Measurements from ENCODE around the gene ATG101. TPM values are rescaled to one million over a fixed set of nuclear protein-coding genes. Genes with fewer than 3 reads are reported as not detected.

Gene ATG101
- total and polyA plus RNA-seq, 2 of the 13 experiments (the other 11 are each of a cell fraction or from before 2014, with no cell fraction given), result 58.2 to 67.7 TPM

GRCh38 chr12:52061470-52062166, 8.2 kb upstream of the ATG101 start:
- no TSS peak for BruUV-seq (replicated peaks)
- peak overlapping the region; percentile 53 for H3K4me2 ChIP-seq (ENCODE audit: low read depth, low read length)
- peak; percentile 77 for TF ChIP-seq YY1 (IDR thresholded peaks at IDR 0.05; ENCODE audit: insufficient read depth, insufficient replicate concordance, low read depth, low read length)
- peak; percentile 20 for TF ChIP-seq HNRNPLL (IDR thresholded peaks at IDR 0.05; ENCODE audit: low read depth, low read length, poor library complexity, severe bottlenecking)
- peak; percentile 19; the same call in 1 of the 2 replicates for TF ChIP-seq FOXA3 (CRISPR knock-in tag; IDR thresholded peaks at IDR 0.05)
- 0 out of 2 replicates have a peak, but pooled peaks have one; percentile 8 for TF ChIP-seq KDM1A (CRISPR knock-in tag; IDR thresholded peaks at IDR 0.05)
- TF ChIP-seq HMGXB4 (CRISPR knock-in tag; IDR thresholded peaks at IDR 0.05; ENCODE audit: borderline replicate concordance in 1 of 2, low read depth in 1 of 2), result 0 out of 4 replicates have a peak, but pooled peaks of 1 of the 2 experiments have one; percentile 19
- peak; percentile 76 for TF ChIP-seq ZNF644 (CRISPR knock-in tag; IDR thresholded peaks at IDR 0.05; ENCODE audit: low read depth)
- TF ChIP-seq ZNF768 (CRISPR knock-in tag; IDR thresholded peaks at IDR 0.05), result peak; percentile 49; the same call in 1 of the 2 replicates
- TF ChIP-seq RAD21 (CRISPR knock-in tag; IDR thresholded peaks at IDR 0.05), result no peak
- no peak for TF ChIP-seq LCORL (IDR thresholded peaks at IDR 0.05)
- TF ChIP-seq LCORL (CRISPR knock-in tag; IDR thresholded peaks at IDR 0.05), result 0 out of 2 replicates have a peak, but pooled peaks have one; percentile 27
- peak; percentile 77 for TF ChIP-seq ZFY (CRISPR knock-in tag; IDR thresholded peaks at IDR 0.05)
- no peak for TF ChIP-seq ZNF512B (CRISPR knock-in tag; IDR thresholded peaks at IDR 0.05; ENCODE audit: borderline replicate concordance)
- TF ChIP-seq ZNF609 (CRISPR knock-in tag; IDR thresholded peaks at IDR 0.05; ENCODE audit: borderline replicate concordance), result no peak
- no peak for TF ChIP-seq MZF1 (CRISPR knock-in tag; IDR thresholded peaks at IDR 0.05; ENCODE audit: borderline replicate concordance)

More at GRCh38 chr12:52061470-52062166, 8.2 kb upstream of the ATG101 start:
- FAIRE-seq (peak; percentile 77), ATAC-seq (peak; percentile 85), DNase-seq (ENCODE audit: low spot score) (peak; percentile 91)
- Histone ChIP-seq H3K4me3 (replicated peaks in 1 of 3; ENCODE audit: insufficient read depth in 1 of 3, low read depth in 2 of 3, low read length in 3 of 3) (peak overlapping the region in 1 of 3 experiments; percentile 12; a peak in 1 of 6 replicates), H4K20me1 (ENCODE audit: insufficient read depth, low read length) (no peaks in the 10 kb centered on the region), H2AFZ (ENCODE audit: low read length) (no peak overlapping the region), H3K79me2 (ENCODE audit: insufficient read depth, low read length) (no peaks in the 10 kb centered on the region), H3K27ac (ENCODE audit: extremely low read length, insufficient read depth, low read length) (peak overlapping the region; percentile 81), H3K36me3 (replicated peaks in 1 of 2; ENCODE audit: control insufficient read depth in 1 of 2, insufficient read depth in 2 of 2, low read length in 2 of 2) (peaks cover 4 to 20% of the 10 kb centered on the region in 2 experiments), H3K27me3 (ENCODE audit: control insufficient read depth in 1 of 2, insufficient read depth in 2 of 2, low read length in 2 of 2) (no peaks in the 10 kb centered on the region), H3K9ac (ENCODE audit: insufficient read depth, low read depth, low read length) (peak overlapping the region; percentile 67), H3K9me3 (ENCODE audit: low read length) (no peaks in the 10 kb centered on the region), H3K4me1 (ENCODE audit: insufficient read depth, low read length) (peaks cover 53% of the 10 kb centered on the region)
- in situ Hi-C loops (cut with HindIII; ENCODE audit: extremely low pct_ligation_motif_present, low pct_unique_long_range_greater_than_20kb), result no loop called here
- CTCF ChIA-PET (ENCODE audit: low intra/inter-chr PET ratio, low total read pairs), result no interaction called here
- intact Hi-C loops (cut with micrococcal nuclease; ENCODE audit: unreplicated experiment), result no loop called here
- WGBS (ENCODE audit: low lambda C conversion rate), result 6% methylated on average over 7 of the region's 12 CpGs
- POLR2A ChIA-PET, result interaction anchor here (1.2 to 5.3 kb wide), 3 partner anchors 8 to 29 kb away, joined by 4 to 58 read pairs (median 4); partner anchors contain the start of genes ATG101 and NR4A1

Data from HepG2 (cell line).